Measurements from ENCODE around the gene C2CD2.
"Not testable (repeated sequence)": the region's sequence is repeated elsewhere in the genome, so short reads cannot be mapped to it uniquely, and the experiment has no call there.

The C2CD2 gene

DNA sequence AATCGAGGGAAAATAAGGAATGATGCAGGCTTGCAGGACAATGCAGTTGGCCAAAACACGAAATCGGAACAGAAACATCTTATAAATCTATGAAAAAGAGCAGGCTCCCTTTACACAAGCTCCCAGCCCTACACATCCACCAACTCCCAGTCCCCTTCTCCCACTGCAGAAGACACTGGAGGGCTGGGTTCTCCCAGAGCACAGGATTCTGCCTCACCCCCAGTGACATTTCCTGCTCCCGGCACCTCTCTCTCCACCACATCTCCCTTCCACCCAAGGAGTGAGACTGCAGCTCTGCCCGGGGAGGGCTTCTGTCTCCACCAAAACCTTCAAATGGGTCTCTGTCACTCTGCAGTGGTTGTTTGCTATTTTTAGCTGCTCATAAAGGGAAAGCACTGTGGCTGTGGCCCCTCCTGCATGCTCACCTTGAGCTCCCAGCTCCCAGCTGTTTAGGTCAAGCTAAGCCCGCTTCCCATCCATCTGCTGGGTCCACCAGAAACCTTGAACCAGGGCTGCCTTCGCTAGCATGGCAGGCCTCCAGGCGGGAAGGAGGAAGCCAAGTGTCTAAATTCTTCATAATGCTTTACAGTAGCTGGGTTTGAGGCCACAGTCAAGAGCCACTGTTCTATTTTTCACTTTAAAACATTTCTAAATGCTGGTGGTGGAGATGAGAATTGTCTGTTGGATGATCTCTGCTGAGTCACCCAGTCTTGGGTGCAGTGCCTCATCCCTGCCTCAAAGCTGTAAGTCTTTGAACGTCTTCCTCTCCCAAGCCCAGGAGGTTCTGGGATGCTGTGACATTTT, 3.3 kb upstream of the C2CD2 start:
- DNase-seq = peak; percentile 75

DNA sequence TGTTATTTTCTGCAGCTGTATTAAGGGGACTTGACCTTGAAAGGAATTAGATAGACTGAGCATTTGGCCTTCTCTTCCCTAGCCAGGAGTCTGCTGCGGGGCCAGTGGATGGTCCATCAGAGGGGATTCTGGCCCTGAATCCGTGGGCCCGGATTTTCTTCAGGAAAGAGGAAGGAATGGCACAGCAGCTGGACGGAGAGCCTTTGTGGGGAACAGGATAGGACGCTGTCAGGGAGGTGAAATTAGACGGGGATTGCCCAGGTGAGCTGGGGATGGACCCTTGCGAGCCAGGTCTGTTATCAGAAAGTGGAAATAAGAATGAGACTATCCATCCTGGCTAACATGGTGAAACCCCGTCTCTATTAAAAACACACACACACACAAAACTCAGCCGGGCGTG, 1.7 kb upstream of the C2CD2 start:
- no peak for DNase-seq

DNA sequence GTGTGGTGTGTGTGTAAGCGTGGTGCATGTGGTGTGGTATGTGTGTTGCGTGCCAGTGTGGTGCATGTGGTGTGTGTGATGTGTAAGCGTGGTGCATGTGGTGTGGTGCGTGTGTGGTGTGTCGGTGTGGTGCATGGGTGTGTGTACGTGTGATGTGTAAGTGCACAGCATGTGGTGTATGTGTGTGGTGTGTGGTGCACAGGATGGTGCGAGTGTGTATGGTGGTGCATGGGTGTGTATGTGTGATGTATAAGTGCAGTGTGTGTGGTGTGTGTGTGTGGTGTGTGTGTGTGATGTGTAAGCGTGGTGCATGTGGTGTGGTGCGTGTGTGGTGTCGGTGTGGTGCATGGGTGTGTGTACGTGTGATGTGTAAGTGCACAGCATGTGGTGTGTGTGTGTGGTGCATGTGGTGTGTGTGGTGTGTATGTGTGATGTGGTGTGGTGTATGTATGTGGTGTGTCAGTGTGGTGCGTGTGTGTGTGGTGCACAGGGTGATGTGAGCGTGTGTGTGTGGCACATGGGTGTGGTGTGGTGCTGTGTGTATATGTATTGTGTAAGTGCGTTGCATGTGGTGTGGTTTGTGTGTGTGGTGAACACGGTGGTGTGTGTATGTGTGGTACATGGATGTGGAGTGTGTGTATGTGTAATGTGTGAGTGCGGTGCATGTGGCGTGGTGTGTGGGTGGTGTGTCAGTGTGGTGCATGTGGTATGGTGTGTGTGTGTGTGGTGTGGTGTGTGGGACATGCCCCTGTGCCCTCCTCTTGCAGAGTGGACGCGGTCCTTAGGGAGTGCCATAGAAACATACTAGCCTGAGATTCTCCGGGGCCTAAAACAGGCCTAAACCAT, 1.1 kb upstream of the C2CD2 start:
- no peak for DNase-seq

DNA sequence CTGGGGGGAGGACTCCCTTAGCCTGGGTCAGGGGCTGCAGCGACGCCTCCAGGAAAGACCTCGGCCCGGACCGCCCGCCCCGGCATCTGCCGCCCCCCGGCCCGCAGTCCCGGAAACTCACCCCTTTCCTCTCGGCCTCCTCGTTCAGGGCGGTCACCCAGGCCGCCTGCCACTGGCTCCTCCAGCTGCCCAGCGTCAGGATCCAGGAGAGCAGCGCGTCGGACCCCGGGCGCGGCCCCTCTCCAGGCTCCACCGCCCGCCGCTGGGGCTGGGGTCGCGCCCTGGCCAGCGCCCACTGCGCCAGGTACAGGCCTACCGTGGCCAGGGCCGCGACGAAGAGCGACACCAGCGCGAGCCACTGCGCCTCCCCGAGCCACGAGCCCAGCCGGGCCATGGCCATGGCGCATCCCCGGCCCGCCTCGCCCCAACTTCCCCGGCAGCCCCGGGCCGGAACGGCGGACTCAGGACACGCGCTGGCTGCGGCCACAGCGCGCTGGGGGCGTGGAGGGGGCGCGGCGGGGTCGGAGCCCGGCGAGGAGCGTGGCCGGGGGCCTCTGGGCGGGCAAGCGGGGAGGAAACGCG, 478 bp downstream of the C2CD2 start:
- no peak for DNase-seq

DNA sequence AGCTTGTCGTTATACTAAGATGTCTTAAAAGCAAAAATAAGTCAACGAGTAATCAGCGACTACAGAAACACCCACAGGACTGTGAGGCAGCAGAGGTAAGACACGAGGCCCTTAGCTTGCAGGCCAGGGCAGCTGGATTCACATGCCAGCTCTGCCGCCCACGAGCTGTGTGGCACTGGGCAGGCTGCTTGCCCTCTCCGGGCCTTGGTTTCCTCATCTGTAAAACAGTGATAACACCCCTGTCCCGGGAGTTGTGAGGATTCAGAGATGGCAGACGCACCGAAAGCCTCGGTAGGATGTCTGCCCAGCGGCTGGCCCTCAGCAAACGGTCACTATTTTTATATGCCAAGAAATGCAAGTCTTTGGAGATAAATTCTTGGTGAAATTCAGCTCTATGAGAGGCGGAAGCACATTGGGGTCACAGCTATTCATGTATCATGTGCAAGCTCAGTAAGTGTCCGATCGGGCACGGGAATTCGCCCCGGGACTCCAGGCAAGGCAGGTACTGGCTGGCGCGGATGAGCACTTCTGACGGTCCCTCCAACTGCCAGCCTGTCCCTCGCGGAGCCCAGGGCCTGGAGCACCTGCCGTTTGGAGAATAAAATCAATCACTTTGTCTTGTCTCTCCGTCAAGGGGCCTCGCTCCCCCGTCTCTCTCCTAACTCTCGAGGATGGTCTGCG, 1.1 kb downstream of the C2CD2 start:
- no peak for DNase-seq

DNA sequence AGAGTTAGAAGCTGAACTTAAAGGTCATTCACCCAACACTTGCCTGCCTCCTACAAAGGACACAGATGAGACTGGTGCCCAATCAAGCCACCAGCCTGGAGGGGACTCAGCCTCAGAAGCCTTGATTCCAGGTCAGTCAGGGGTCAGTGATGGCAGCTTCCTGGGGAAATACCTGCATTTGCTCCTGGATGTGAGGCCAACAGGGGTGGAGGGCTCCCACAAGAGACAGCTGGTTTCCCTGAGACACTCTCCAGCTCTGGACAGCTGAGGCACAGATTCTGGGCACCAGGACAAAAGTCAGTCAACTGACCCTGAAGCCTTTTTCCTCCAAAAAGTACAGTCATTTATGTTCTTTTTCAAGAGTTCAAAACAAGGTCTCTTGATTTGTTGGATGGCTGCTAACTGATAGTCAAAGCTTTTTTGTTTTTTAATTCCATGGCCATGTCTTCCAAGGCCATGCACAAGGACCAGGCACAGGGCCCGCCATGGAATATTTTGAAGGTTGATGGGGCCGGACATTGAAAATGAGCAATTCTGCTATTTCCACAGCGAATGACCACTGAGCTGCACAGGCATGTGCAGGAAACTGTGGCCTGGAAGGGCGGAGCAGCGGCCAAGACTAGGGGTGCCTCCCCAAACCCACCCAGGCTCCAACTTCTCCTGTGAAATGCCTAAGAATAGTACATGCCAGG, 1.8 kb downstream of the C2CD2 start:
- DNase-seq = no peak

DNA sequence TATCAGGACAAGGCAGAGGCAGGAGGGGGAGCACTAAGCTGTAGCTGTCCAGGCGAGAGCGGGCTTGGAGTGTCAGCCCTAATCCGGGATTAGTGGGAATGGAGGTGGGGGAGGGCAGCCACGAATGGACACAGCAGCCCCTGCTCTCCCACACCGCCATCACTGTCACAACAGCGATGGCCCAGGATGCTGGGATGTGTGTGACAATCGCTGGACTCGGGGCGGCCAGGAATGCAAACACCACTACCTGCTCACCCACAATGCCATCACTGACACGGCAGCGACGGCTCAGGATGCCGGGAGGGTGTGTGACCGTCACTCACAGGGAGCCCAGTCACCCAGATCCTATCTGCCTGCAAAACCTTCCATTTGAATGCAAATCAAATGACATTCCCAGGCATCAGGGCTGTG, 2.9 kb downstream of the C2CD2 start:
- DNase-seq = no peak

DNA sequence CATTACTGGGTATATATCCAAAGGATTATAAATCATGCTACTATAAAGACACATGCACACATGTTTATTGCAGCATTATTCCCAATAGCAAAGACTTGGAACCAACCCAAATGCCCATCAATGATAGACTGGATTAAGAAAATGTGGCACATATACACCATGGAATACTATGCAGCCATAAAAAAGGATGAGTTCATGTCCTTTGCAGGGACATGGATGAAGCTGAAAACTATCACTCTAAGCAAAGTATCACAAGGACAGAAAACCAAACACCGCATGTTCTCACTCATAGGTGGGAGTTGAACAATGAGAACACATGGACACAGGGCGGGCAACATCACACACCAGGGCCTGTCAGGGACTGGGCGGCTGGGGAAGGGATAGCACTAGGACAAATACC, 4.2 kb downstream of the C2CD2 start:
- DNase-seq = not testable (repeated sequence)

DNA sequence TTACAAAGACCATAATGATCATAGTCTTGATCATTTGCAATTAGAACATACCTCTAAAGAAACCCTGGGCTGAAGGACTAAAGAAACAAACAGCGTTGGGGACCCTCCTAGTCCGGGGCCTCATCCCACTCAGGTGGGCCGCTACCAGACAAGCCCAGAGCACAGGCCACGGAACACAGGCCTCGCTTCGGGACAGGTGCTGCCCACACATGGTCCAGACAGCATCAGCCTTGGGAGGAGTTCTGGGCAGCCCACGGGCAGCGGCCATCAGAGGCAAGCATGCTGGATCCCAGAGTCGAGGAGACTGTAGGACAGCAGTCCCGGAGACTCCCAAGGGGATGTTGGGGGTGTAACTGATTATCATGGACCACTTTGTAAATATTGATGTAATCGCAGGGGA, 4.9 kb downstream of the C2CD2 start:
- no peak for DNase-seq

DNA sequence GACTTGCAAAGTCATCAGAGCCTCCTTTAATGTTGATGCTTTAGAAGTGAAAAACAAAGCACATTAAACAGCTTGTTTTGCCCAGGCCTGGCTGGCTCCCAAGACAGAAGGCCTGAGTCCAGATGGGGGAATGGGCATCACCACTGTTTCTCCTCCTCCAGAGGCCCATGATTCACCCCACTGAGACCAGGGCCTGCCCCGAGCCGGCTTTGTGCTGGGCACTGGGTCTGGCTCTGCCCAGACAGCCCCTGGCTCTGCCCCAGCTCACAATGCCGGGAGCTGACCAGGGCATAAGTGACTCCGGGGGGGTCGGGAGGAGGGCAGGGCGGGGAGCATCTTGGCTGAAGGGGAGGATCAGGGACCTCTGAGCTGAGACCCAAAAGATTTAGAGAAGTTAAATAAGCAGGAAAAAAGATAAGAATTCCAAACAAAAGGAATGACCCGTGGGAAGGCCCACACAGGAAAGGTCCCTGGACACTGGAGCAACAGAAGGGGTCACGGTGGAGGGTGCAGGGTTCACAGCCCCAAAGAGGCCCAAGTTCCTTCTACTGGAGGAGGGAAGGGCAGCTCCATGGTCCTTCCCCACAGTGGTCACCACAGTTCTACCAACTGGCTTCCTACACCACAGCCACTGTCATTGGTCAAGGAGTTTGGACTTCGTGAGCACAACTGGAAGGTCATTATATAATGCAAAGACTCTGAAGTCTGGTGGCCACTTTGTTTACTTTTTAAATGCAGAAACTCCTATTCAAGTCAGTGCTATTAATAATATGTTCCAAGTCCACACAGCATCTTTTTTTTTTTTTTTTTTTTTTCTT, 5.5 kb downstream of the C2CD2 start:
- no peak for DNase-seq

DNA sequence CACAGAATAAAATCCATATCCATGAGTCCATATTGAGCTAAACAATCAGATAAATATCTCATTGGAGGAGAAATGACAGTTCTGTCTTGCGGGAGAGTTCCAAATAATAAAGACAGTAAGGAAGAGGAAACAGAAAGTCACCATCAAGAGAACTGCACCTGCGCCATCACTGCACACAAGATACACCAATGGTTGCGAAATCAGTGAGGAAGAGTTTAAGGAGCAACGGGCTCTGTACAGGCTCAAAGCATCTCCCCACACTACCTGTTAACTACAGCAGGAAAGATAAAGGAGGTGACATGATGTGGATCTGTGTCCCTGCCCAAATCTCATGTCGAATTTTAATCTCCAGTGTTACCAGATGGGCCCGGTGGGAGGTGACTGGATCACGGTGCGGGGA, 7.8 kb downstream of the C2CD2 start:
- DNase-seq = no peak

DNA sequence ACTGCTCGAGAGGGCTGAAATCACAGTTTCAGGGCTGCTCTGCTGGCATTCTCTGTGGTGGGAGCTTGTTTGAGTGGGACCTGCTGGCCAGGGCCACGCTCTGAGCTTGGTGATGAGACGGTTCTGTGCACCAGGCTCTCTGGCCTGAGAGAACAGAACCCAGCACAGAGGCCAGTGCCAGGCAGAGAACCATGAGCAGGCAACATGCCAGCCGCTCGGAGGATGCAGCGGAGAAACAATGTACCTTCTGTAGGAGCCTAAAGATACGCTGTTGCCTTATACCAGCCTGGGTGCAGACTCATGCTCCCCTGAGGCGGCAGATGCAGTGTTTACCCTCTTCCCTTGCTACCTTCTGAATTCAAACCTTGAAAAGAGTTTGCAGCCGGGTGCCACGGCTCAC, 10.0 kb downstream of the C2CD2 start:
- no peak for DNase-seq

DNA sequence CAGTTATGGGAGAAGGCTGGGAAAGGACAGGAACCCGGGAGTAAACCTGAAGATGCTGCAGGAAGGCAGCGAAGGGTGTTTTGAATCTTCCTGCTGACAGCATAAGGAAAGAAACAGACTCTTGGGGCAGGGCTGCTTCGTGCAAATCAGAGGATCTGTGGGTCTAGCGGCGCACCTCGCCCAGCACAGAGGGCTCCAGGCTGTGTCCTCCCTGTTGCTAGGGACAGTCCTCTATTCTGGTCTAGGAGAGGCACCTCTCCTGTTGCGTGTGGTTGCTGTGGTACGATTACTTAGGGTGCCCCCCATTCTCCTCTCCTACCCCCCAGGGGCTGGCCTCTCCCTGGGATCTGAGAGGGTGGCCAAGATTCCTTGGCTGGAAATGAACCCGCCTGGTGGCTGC, 11.4 kb downstream of the C2CD2 start:
- no peak for DNase-seq

DNA sequence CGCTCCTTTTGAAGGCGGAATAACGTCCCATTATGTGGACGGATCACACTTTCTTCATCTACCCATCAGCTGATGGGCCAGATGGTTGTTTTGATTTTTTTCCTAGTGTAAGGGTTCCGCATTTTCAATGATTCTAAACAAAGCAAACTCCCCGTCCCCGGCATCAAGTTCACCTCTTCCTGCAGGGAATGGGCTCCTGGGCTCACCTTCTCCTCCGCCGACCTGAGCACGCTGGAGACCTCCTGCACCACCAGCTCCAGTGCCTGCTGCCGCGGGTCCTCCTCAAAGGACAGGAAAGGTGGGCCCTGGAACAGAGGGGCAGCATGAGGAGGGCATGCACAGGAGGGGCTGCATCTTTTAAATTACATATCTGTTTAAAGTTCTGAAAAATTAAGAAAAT, 11.9 kb downstream of the C2CD2 start:
- no peak for DNase-seq

DNA sequence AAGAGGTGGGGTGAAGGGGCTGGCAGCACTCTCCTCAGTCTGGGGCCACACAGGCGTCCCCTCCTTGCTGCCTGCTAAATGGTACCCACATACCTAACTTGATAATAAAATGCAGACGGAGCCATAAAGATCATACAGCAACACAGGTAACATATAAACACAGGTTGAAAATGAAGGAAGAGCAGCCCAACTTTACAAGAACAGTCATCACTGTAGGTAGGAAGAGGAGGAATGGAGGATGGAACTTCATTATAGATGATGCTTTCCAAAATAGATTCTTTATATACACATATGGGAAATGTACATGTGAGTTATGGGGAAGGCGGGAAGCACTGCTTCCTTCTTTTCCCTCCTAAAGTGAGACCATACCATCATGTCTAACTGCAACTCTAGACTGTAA, 13.4 kb downstream of the C2CD2 start:
- DNase-seq = no peak

DNA sequence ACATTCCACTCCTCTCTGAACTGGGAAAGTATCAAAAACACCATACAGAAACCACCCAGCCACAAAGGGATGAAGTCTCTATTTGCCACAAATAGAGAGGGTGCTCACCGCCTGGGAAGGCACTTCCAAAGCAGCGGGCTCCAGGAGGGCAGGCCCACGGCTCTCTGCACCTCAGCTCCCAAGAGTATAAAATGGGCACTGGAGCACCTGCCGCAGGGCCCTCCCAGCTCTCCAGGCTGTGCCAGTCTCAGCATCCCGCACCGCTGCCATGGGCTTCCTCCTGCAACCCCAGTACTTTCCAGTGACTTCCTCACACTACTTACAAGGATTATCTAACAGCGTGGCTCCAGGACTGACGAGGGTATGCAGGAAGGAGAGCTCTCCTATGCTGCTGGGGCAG, 14.4 kb downstream of the C2CD2 start:
- DNase-seq = no peak

DNA sequence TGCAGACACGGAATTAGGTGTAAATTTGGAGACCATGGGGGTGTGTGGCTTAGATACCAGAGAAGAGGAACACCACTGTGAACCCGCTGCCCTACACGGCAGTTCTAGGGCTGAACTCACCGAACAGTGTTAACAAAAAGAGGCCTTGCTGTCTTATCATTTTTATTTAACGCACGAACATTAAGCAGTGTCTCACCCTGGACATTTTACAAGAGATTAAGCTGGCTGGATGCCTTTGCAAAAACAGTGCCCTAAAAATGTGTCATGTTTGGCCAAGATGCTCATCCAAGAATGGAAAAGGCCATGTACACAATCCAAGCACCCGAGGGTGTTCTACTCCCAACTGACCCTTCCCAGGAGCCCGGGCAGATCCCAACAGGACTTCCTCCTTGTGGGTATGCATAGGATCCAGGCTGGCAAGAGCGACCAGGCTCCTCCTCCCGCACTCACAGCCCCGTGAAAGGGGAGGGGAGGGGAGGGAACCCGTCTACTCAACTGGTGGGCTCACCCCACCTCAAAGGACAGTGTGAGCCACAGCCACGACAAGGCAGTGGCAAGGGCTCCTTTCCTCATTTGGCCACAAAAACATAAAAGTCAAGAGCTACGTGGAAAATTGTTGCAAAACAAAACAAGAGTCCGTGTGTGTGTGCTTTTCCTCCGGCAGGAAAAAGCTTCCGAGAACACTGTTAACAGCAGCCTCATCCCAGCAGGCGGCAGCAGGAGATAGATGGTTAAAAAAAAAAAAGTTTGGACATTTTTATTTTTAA, 20.3 kb downstream of the C2CD2 start:
- peak; percentile 49 for DNase-seq

DNA sequence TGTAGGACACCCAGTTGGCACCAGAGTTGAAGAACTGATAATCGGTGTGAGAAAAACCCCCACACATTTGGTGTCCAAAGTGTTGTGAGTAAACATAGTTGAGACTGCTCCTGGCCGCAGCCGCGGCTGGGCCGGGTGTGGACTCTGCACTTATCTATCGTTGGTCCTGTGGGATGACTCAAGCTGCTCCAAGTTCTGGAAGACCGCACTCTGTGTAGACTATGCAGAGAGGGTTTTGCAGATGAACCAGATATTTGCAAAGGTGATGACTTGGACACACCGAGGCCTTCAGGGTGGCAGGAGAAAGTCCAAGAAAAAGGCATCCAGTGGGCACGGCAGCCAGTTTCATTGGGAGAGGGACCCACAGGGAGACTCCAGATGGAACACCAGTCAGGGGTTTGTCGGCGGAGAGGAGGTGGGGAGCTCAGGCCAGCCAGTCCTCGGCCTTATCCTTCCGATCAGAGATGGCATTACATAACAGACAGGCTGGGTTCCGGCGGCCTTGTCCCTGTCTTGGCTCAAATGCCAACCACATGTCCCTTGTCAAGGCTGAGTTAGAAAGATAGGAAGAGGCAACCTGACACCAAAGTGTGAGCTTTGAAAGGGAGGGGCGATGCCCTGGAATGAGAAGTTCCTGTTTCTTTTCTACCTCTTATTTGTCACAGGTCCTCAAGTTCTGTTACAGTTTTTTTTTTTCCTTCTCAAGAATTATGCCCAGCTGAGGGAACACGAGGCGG, 21.1 kb downstream of the C2CD2 start:
- DNase-seq = no peak

DNA sequence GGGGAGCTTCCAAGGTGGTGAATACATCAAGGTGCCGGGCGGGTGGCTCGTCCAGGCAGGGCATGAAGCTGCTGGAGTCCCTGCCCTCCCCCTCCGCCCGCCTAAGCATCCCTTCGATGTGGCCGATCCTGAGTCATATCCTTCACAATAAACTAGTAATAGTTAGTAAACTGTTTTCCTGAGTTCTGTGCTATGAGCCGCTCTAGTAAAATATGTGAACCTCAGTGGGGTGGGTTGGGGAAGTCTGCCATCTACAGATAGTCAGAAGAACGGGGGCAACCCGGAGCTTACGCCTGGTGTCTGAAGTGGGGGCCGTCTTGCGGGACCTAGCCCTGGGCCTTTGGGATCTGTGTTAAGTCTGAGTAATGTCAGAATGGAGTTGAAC, 21.6 kb downstream of the C2CD2 start:
- DNase-seq = peak; percentile 63

DNA sequence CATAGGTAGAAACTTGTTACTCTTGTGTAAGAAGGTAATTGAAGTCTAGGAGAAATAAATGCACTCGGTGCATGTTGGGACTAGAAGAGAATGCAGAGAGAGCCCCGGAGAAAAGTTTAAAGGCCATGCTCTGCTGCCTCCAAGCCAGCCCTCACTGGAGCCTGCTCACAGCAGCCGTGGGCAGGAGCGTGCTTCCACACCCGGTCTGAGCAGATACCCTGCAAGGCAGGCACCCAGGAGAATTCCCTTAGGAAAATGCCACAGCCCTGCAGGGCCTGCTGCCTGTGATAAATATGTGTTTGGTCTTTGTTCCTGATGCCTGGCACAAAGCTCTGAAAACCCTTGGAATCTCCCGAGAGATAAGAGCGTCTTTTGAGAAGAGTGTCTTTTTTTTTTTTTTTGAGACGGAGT, 22.8 kb downstream of the C2CD2 start:
- DNase-seq = no peak

All from fibroblast of skin of scalp (primary cell).